ENCODE measurements around the gene UTP20.

- TF ChIP-seq CTCF (IDR thresholded peaks at IDR 0.05) (no peak), POLR2A (IDR thresholded peaks at IDR 0.05; ENCODE audit: low read depth) (no peak)
Observed at GRCh38 chr12:101361455-101361854, 81.5 kb downstream of the UTP20 start.
